Tibial nerve (tissue), 4 donors: Measurements from ENCODE around the gene ZSCAN22.

Experiments used
- EP300 ChIP-seq, 2 donors: sonication (generic); formaldehyde crosslinking; IDR thresholded peaks; one replicate each; pipeline ENCODE4 v1.6.1; 2017; ENCODE audit warnings: antibody characterized with exemption in 2 of 2, mild to moderate bottlenecking in 1 of 2
- POLR2A ChIP-seq, 2 donors: fragments of 450-650 bp; IDR thresholded peaks; one replicate each; pipeline ENCODE4 v1.6.1; 2017; ENCODE audit warnings: antibody characterized with exemption in 2 of 2, mild to moderate bottlenecking in 2 of 2, moderate library complexity in 2 of 2
- TF ChIP-seq, protein P1 (sequence below), 5 experiments: fragments of 200-600 bp in 3 of 5; fragments of 450-650 bp in 2 of 5; sonication (generic) in 3 of 5; IDR thresholded peaks; one replicate each; pipeline ENCODE4 v1.5.1; 2016 to 2019; ENCODE audit warnings: antibody characterized with exemption in 5 of 5, mild to moderate bottlenecking in 3 of 5, moderate library complexity in 2 of 5

DNA sequence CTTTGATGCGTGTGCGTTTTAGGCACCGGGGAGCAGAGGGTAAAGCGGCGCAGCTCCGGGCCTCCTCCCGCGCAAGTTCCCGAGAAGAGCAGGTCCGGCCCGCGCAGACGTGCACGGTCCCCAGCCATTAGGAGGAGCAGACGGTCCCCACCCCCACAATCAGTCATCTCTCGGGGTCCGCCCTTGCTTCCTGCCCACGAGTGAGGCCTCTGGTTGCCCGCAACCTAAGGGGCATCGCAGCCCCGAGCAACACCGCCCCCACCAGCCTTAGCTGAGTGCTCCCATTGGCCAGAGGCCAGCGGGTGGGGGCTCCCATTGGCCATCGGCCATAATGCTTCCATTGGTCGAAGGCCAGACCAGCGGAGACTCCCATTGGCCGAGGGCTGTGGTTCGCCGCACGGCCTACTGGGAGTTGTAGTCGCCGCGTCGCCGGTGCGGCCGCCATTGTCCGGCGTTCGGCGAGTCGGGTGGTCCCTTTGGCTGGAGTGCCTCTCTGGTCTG, 48.2 kb upstream of the ZSCAN22 start, which contains the start of gene ZNF8:
- peak; percentile 43 to 46 for TF ChIP-seq POLR2A (IDR thresholded peaks at IDR 0.05)
- TF ChIP-seq, protein P1, sequence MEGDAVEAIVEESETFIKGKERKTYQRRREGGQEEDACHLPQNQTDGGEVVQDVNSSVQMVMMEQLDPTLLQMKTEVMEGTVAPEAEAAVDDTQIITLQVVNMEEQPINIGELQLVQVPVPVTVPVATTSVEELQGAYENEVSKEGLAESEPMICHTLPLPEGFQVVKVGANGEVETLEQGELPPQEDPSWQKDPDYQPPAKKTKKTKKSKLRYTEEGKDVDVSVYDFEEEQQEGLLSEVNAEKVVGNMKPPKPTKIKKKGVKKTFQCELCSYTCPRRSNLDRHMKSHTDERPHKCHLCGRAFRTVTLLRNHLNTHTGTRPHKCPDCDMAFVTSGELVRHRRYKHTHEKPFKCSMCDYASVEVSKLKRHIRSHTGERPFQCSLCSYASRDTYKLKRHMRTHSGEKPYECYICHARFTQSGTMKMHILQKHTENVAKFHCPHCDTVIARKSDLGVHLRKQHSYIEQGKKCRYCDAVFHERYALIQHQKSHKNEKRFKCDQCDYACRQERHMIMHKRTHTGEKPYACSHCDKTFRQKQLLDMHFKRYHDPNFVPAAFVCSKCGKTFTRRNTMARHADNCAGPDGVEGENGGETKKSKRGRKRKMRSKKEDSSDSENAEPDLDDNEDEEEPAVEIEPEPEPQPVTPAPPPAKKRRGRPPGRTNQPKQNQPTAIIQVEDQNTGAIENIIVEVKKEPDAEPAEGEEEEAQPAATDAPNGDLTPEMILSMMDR (IDR thresholded peaks at IDR 0.05), result peak in 3 of 5 experiments; percentile 7 to 38 (median 16)
- TF ChIP-seq EP300 (IDR thresholded peaks at IDR 0.05), result peak; percentile 89 to 94
